ENCODE data around the gene MAPK12.

DNA sequence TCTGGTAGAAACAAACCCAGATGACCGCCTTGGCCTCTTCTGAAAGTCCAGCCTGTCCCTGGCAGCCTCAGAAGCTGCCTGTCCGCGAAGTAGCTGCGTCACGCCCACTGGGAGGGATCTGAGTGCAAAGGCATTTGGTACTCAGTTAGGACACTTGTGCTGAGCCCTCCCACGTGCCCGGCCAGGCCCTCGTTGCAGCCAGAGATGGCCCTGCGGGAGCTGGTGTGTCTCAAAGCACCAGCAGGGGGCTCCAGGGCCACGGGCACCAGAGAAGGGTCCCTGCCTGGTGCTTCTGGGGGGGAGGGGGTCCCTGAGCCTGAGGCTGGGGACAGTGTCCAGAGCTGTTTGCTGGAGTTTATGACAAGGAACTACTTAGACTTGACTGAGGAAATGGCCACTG lies 54.9 kb downstream of the MAPK12 start:
- TF ChIP-seq, protein P1, sequence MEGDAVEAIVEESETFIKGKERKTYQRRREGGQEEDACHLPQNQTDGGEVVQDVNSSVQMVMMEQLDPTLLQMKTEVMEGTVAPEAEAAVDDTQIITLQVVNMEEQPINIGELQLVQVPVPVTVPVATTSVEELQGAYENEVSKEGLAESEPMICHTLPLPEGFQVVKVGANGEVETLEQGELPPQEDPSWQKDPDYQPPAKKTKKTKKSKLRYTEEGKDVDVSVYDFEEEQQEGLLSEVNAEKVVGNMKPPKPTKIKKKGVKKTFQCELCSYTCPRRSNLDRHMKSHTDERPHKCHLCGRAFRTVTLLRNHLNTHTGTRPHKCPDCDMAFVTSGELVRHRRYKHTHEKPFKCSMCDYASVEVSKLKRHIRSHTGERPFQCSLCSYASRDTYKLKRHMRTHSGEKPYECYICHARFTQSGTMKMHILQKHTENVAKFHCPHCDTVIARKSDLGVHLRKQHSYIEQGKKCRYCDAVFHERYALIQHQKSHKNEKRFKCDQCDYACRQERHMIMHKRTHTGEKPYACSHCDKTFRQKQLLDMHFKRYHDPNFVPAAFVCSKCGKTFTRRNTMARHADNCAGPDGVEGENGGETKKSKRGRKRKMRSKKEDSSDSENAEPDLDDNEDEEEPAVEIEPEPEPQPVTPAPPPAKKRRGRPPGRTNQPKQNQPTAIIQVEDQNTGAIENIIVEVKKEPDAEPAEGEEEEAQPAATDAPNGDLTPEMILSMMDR (IDR thresholded peaks at IDR 0.05) = no peak
- no peak for TF ChIP-seq EP300 (IDR thresholded peaks at IDR 0.05)
